Mammary microvascular endothelial cell (primary cell): ENCODE measurements around the gene SPATA12. TPM values are rescaled to one million over a fixed set of nuclear protein-coding genes. Genes with fewer than 3 reads are reported as not detected.

Experiments used
- total RNA-seq: library from RNA; depleted of rRNA; stranded (reverse); fragments of >200 nt; gene quantifications from 2 replicates; pipeline ENCODE4 v1.2.3, GENCODE V29; 2015

Gene SPATA12, protein sequence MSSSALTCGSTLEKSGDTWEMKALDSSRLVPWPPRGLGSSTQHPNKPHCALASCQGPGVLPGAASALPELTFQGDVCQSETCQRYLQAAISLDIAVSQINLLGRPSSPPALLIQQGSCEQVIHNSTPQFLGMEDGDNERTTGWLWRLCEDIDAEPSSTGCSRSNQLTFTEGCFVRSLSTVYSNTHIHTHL
- 0.13 and 0.15 TPM in 2 replicates for total RNA-seq

DNA sequence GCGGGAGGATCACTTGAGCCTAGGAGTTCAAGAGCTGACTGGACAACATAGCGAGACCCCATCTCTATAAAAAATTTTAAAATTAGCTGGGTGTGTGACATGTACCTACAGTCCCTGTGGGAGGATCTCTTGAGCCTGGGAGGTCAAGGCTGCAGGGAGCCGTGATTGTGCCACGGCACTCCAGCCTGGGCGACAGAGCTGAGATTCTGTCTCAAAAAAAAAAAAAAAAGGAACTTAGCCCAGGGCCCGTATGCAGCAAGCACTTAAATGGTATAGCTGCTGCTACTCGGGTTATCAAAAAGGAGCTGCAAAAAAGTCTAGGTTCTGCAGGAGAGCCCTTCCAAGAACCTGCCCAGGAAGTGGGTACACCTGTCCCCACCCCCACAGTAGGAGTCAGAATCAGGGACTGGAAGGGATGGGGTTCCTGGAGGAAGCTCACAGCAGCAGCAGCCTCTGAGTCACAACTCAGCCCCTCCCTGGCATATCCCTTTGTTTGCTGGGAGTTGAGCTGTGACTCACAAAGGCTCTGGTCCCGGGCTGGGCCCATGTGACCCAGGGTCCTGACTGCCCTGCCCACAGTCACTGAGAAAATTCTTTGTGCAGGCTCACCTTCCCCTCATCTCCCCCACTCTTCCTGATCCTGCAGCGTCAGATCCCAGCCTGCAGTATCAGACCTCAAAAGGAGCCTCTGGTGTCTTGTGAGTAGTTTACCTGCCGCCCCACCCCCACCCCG lies at the start of gene SPATA12:
SPATA12 (plus strand) TSS at position 576 of the 733 bp plus-strand sequence. CDS start 13,031 bp downstream, outside the sequence.

Other genes starting within 250 kb of the SPATA12 start
- gene IL17RD, start 104.7 kb downstream of the SPATA12 start, total RNA-seq: 0.20 and 1.8 TPM in 2 replicates
- gene HESX1, start 139.3 kb downstream of the SPATA12 start, total RNA-seq: 0.94 TPM in 1 of 2 replicates, not detected in the other
- gene APPL1, start 167.1 kb downstream of the SPATA12 start, total RNA-seq: 27.8 and 29.1 TPM in 2 replicates
- gene ASB14, start 232.0 kb downstream of the SPATA12 start, total RNA-seq: not detected in 2 replicates